DMS114 treated with DMSO at 0.1 percent for 48 hours (cell line): ENCODE measurements around the gene GDPD3.

Experiments used
- DNase-seq: peaks from one replicate; lab custom pipeline; 2025; ENCODE audit not compliant: unreplicated experiment; lab: John Stamatoyannopoulos, UW

GDPD3 gene

GRCh38 chr16:30095166-30096078 is 17.9 kb downstream of the GDPD3 start:
- no peak for DNase-seq

GRCh38 chr16:30094541-30095165 is 18.7 kb downstream of the GDPD3 start:
- no peak for DNase-seq

GRCh38 chr16:30092373-30093010 is 20.8 kb downstream of the GDPD3 start:
- peak; percentile 46 for DNase-seq

- peak; percentile 77 for DNase-seq
Measured at GRCh38 chr16:30091474-30092372, 21.6 kb downstream of the GDPD3 start, which contains the start of gene TBX6. TBX6 (minus strand) TSS chr16:30091924; CDS start chr16:30091193, 731 bp downstream.

GRCh38 chr16:30090610-30091331 is 22.6 kb downstream of the GDPD3 start:
- no peak for DNase-seq

GRCh38 chr16:30088832-30089624 is 24.3 kb downstream of the GDPD3 start:
- no peak for DNase-seq

- no peak for DNase-seq
Measured at GRCh38 chr16:30088237-30088831, 25.0 kb downstream of the GDPD3 start.

GRCh38 chr16:30087181-30087898 is 26.0 kb downstream of the GDPD3 start:
- no peak for DNase-seq

GRCh38 chr16:30086291-30087140 is 26.8 kb downstream of the GDPD3 start:
- no peak for DNase-seq

GRCh38 chr16:30085820-30086219 is 27.5 kb downstream of the GDPD3 start:
- no peak for DNase-seq

GRCh38 chr16:30085247-30085646 is 28.1 kb downstream of the GDPD3 start:
- DNase-seq: no peak

- DNase-seq: no peak
Measured at GRCh38 chr16:30084816-30085159, 28.5 kb downstream of the GDPD3 start.

- DNase-seq: no peak
Measured at GRCh38 chr16:30084096-30084815, 29.1 kb downstream of the GDPD3 start.

- DNase-seq: no peak
Measured at GRCh38 chr16:30083216-30084055, 29.9 kb downstream of the GDPD3 start.

- DNase-seq: no peak
Measured at GRCh38 chr16:30082545-30083090, 30.7 kb downstream of the GDPD3 start.

GRCh38 chr16:30079480-30079879 is 33.9 kb downstream of the GDPD3 start:
- DNase-seq: no peak
